K562 (cell line): ENCODE data around the gene PRAC2. TPM values are rescaled to one million over a fixed set of nuclear protein-coding genes. Genes with fewer than 3 reads are reported as not detected.

Experiments used
- ATAC-seq: fragments of 200-7000 bp; cut with Tn5 transposase; 3 replicates; pipeline ENCODE4 v1.9.1; 2020; ENCODE audit warnings: moderate library complexity
- BruUV-seq: library from RNA; stranded (reverse); fragments of 400-500 nt; replicated peaks from 2 replicates; lab custom pipeline; 2021; lab: Mats Ljungman, UMichigan
- CTCF ChIA-PET: fragments of 300-600 bp; formaldehyde crosslinking; extraction: SDS; loops from one replicate; lab custom pipeline; 2021; ENCODE audit warnings: low intra/inter-chr PET ratio; lab: Yijun Ruan, JAX
- POLR2A ChIA-PET: fragments of 300-600, 350-650 bp; sonication (Branson Sonifier 250); formaldehyde crosslinking; extraction: SDS; loops from one replicate; lab custom pipeline; 2021; ENCODE audit warnings: antibody characterized with exemption, inconsistent platforms; lab: Yijun Ruan, JAX
- DNase-seq, 4 experiments: peaks; one replicate each; pipeline versions ENCODE4 v3.0.0 to v3.0.0-alpha.2; 2011 to 2018; ENCODE audit warnings: low spot score in 3 of 4, mixed read lengths in 3 of 4; ENCODE audit errors: extremely low read depth in 1 of 4
- FAIRE-seq: peaks from 2 replicates; lab custom pipeline; 2011; peaks lifted over from hg19 to GRCh38; lab: Jason Lieb, UNC
- H2AFZ ChIP-seq: 2 replicates; pipeline ENCODE4 v1.6.0; 2011; ENCODE audit warnings: low read depth, low read length, control low read depth, inconsistent platforms
- H3K27ac ChIP-seq: fragments of 200-600 bp; 3 replicates; pipeline ENCODE4 v1.8.0; 2011; ENCODE audit warnings: low read depth, mild to moderate bottlenecking, control low read depth, inconsistent platforms, low read length, moderate library complexity, mixed read lengths; ENCODE audit errors: extremely low read depth
- H3K27me3 ChIP-seq, 2 experiments: fragments of 300-600 bp in 1 of 2; 2 replicates in 1 of 2; 3 replicates in 1 of 2; pipeline versions ENCODE4 v1.6.0 to v1.8.0; 2011; ENCODE audit warnings: inconsistent platforms in 2 of 2, low read length in 2 of 2, mild to moderate bottlenecking in 1 of 2, mixed read lengths in 1 of 2, moderate library complexity in 1 of 2; ENCODE audit not compliant: control insufficient read depth in 2 of 2, insufficient read depth in 2 of 2
- H3K36me3 ChIP-seq: fragments of 300-600 bp; 3 replicates; pipeline ENCODE4 v1.8.0; 2011; ENCODE audit warnings: mild to moderate bottlenecking, low read length, inconsistent platforms; ENCODE audit not compliant: control insufficient read depth, insufficient read depth
- H3K4me1 ChIP-seq, 2 experiments: fragments of 200-600 bp in 1 of 2; replicated peaks in 1 of 2; 2 replicates in 1 of 2; 3 replicates in 1 of 2; pipeline versions ENCODE4 v1.5.1 to v1.8.0; 2011; ENCODE audit warnings: inconsistent platforms in 2 of 2, low read length in 2 of 2, mild to moderate bottlenecking in 1 of 2, mixed read lengths in 1 of 2, moderate library complexity in 1 of 2; ENCODE audit not compliant: control insufficient read depth in 2 of 2, insufficient read depth in 2 of 2
- H3K4me2 ChIP-seq: 2 replicates; pipeline ENCODE4 v1.6.1; 2011; ENCODE audit warnings: low read length, control low read depth, inconsistent platforms, mixed read lengths; ENCODE audit not compliant: insufficient read depth
- H3K4me3 ChIP-seq: fragments of 200-600 bp; sonication (generic), shearing (Covaris generic); 2 replicates; pipeline ENCODE4 v1.5.1; 2016; ENCODE audit warnings: control low read depth, inconsistent platforms
- H3K79me2 ChIP-seq: fragments of 200-600 bp; 3 replicates; pipeline ENCODE4 v1.8.0; 2011; ENCODE audit warnings: low read length, inconsistent platforms; ENCODE audit not compliant: control insufficient read depth, insufficient read depth
- H3K9ac ChIP-seq, 2 experiments: 2 replicates each; pipeline versions ENCODE4 v1.6.0 to v1.6.1; 2011; ENCODE audit warnings: low read depth in 2 of 2, low read length in 2 of 2, control low read depth in 1 of 2, inconsistent platforms in 1 of 2, mild to moderate bottlenecking in 1 of 2, mixed read lengths in 1 of 2; ENCODE audit not compliant: insufficient read depth in 1 of 2
- H3K9me1 ChIP-seq: one replicate; pipeline ENCODE4 v1.6.0; 2011; ENCODE audit warnings: inconsistent platforms, mild to moderate bottlenecking, low read length, moderate library complexity; ENCODE audit not compliant: control insufficient read depth, insufficient read depth
- H3K9me3 ChIP-seq: replicated peaks from 2 replicates; pipeline ENCODE4 v1.5.1; 2011; ENCODE audit warnings: low read depth, low read length, inconsistent platforms; ENCODE audit not compliant: control insufficient read depth, insufficient read depth
- H4K20me1 ChIP-seq: replicated peaks from 2 replicates; pipeline ENCODE4 v1.6.1; 2011; ENCODE audit warnings: low read length, inconsistent platforms, mixed read lengths; ENCODE audit not compliant: control insufficient read depth, insufficient read depth
- CBX2 ChIP-seq: fragments of 200-600 bp; sonication (generic); IDR thresholded peaks from one replicate; pipeline ENCODE4 v1.6.1; 2012; ENCODE audit warnings: mild to moderate bottlenecking, low read length, inconsistent platforms; ENCODE audit not compliant: insufficient read depth, poor library complexity, severe bottlenecking
- CEBPB ChIP-seq: fragments of 450-650 bp; IDR thresholded peaks from 2 replicates; pipeline ENCODE4 v1.6.1; 2016; ENCODE audit warnings: missing genetic modification characterization, missing compliant biosample characterization
- CSDE1 ChIP-seq, 2 experiments: fragments of 450-650 bp; IDR thresholded peaks; 2 replicates each; pipeline ENCODE4 v1.6.1; 2016; ENCODE audit warnings: mild to moderate bottlenecking in 1 of 2
- FOXP1 ChIP-seq: sonication (generic); formaldehyde crosslinking; IDR thresholded peaks from 2 replicates; pipeline ENCODE4 v1.8.0; 2022; ENCODE audit warnings: mild to moderate bottlenecking, missing genetic modification reagents
- NUFIP1 ChIP-seq: fragments of 450-650 bp; IDR thresholded peaks from 2 replicates; pipeline ENCODE4 v1.6.1; 2018; ENCODE audit not compliant: partially characterized antibody
- PTBP1 ChIP-seq: fragments of 200-400 bp; formaldehyde crosslinking; IDR thresholded peaks from 2 replicates; pipeline ENCODE4 v1.6.1; 2017; ENCODE audit warnings: low read depth, low read length
- SMARCE1 ChIP-seq: fragments of 450-650 bp; IDR thresholded peaks from 2 replicates; pipeline ENCODE4 v1.7.1; 2016; ENCODE audit warnings: mild to moderate bottlenecking
- TEAD2 ChIP-seq: fragments of 450-650 bp; IDR thresholded peaks from 2 replicates; pipeline ENCODE4 v1.6.1; 2016; ENCODE audit warnings: missing genetic modification characterization, control low read depth, missing compliant biosample characterization
- ZNF785 ChIP-seq: fragments of 250-450 bp; sonication (Bioruptor Pico); IDR thresholded peaks from 2 replicates; pipeline ENCODE4 v1.4.0; 2020; ENCODE audit warnings: mild to moderate bottlenecking
- WGBS: fragments of 100-300 bp; shearing (Covaris generic); methylation state at CpG from one replicate; pipeline ENCODE4 v1.1.6; 2016; ENCODE audit warnings: low coverage, mixed read lengths; ENCODE audit not compliant: insufficient coverage; ENCODE audit errors: missing lambda C conversion rate; 5-methylcytosine and 5-hydroxymethylcytosine counted together
- in situ Hi-C: fragments of 300-500 bp; cut with MboI; formaldehyde crosslinking; loops from 4 replicates; pipeline ENCODE4 v1.15.0; 2018; ENCODE audit warnings: inconsistent platforms, mixed read lengths
- intact Hi-C: fragments of 100-400 bp; cut with micrococcal nuclease; formaldehyde crosslinking; loops from 2 replicates; pipeline ENCODE4 v1.14.2; 2022
- polyA plus RNA-seq, 8 experiments: library from polyadenylated mRNA; depleted of rRNA in 4 of 8; stranded (reverse) in 5 of 8; unstranded in 3 of 8; fragments of >200 nt; fragmentation: Nextera tagmentation in 2 of 8; fragmentation: Illumina TruSeq in 1 of 8; extraction: Ambion mirVana in 2 of 8; extraction: Trizol in 1 of 8; gene quantifications; 2 replicates each; pipeline versions ENCODE4 v1.2.1 to v1.2.3, GENCODE V29; 2011 to 2014; ENCODE audit warnings: inconsistent platforms in 1 of 8, missing spikeins in 1 of 8
- total RNA-seq, 7 experiments: library from RNA; depleted of rRNA in 6 of 7; stranded (reverse); fragments of >200 nt in 6 of 7; fragmentation: Illumina TruSeq in 2 of 7; extraction: Trizol in 2 of 7; gene quantifications; 2 replicates each; pipeline versions ENCODE4 v1.2.1 to v1.2.3, GENCODE V29; 2011 to 2021; ENCODE audit warnings: low replicate concordance in 1 of 7
- TF ChIP-seq, protein P1 (sequence below): fragments of 250-450 bp; sonication (Bioruptor Pico); IDR thresholded peaks from 2 replicates; pipeline ENCODE4 v1.5.0; 2021
- TF ChIP-seq, protein P2 (sequence below), 2 experiments: fragments of 450-650 bp; formaldehyde crosslinking in 1 of 2; IDR thresholded peaks; 2 replicates each; pipeline versions ENCODE4 v1.4.0 to v1.6.1; 2014 to 2020; ENCODE audit warnings: mild to moderate bottlenecking in 2 of 2, borderline replicate concordance in 1 of 2, low read depth in 1 of 2

Gene PRAC2
- total and polyA plus RNA-seq, 9 of the 15 experiments (the other 6 are each of a cell fraction or from before 2014, with no cell fraction given) = not detected

DNA sequence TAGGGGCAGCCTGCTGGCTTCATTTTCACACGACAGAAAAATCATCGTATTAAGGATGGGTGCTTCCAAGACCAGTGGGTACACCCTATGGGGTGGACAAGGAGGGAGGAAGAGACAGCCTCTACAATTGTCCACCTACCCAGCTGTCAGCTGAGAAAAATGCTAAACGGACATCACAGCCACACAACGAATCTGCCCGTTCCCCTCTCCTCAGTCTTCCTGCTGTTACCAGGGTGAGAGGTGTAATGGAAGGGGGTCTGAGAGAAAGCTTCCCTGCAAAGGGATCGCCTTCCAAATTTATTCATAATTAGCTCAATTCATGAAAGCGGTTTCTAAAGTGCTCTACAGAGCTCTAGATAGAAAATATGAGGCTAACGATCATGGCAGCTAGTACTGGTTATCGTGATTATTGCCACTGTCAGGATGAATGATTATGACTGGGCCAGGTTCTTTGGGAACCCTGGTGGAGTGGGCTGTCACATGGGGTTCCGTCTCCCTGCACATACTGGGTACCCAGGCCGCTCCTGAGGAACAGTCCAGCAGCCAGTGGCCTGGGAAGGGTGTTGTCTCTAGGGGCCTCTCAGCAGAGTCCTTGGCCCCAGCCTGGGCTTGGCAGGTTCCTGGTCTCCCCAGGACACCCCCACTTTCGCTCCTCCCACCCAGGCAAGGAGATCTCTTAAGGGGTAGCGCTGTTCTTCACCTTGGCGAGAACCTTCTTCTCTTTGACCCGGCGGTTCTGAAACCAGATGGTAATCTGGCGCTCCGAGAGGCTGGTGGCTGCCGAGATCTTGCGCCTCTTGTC is 3.3 kb downstream of the PRAC2 start:
- H2AFZ ChIP-seq = no peak overlapping the region
- peaks cover 3% of the 10 kb centered on the region; the same call in 1 of the 2 replicates for H4K20me1 ChIP-seq
- DNase-seq (no peak), ATAC-seq (no peak), FAIRE-seq (no peak)
- ChIA-PET POLR2A (interaction anchor here (0.6 kb wide), 1 partner anchor 152 kb away, joined by 3 read pairs; no protein-coding TSS in a partner anchor), CTCF (interaction anchor here (2.6 kb wide), 1 partner anchor 152 kb away, joined by 21 read pairs; no protein-coding TSS in a partner anchor)
- intact Hi-C loops = no loop called here
- peaks cover 69 to 80% of the 10 kb centered on the region in 2 experiments for H3K27me3 ChIP-seq
- no peak overlapping the region for H3K4me3 ChIP-seq
- H3K4me2 ChIP-seq = no peak overlapping the region
- no peaks in the 10 kb centered on the region for H3K9me1 ChIP-seq
- no peaks in the 10 kb centered on the region for H3K79me2 ChIP-seq
- no peak overlapping the region for H3K9ac ChIP-seq
- H3K27ac ChIP-seq = no peak overlapping the region
- WGBS = 8% methylated on average over 20 of the region's 20 CpGs
- H3K4me1 ChIP-seq = peaks cover 0 to 20% of the 10 kb centered on the region in 2 experiments; a peak in 2 of 5 replicates
- H3K36me3 ChIP-seq = no peaks in the 10 kb centered on the region
- BruUV-seq = no TSS peak
- no peaks in the 10 kb centered on the region for H3K9me3 ChIP-seq
- in situ Hi-C loops = no loop called here
- TF ChIP-seq CBX2 (peak; percentile 66), ZNF785 (CRISPR knock-in tag) (no peak), TEAD2 (tag) (no peak), CSDE1 (IDR thresholded peaks at IDR 0.05) (no peak), NUFIP1 (no peak), PTBP1 (no peak), CEBPB (no peak), SMARCE1 (no peak), FOXP1 (no peak)
- TF ChIP-seq, protein P1, sequence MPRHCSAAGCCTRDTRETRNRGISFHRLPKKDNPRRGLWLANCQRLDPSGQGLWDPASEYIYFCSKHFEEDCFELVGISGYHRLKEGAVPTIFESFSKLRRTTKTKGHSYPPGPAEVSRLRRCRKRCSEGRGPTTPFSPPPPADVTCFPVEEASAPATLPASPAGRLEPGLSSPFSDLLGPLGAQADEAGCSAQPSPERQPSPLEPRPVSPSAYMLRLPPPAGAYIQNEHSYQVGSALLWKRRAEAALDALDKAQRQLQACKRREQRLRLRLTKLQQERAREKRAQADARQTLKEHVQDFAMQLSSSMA = no peak
- TF ChIP-seq, protein P2, sequence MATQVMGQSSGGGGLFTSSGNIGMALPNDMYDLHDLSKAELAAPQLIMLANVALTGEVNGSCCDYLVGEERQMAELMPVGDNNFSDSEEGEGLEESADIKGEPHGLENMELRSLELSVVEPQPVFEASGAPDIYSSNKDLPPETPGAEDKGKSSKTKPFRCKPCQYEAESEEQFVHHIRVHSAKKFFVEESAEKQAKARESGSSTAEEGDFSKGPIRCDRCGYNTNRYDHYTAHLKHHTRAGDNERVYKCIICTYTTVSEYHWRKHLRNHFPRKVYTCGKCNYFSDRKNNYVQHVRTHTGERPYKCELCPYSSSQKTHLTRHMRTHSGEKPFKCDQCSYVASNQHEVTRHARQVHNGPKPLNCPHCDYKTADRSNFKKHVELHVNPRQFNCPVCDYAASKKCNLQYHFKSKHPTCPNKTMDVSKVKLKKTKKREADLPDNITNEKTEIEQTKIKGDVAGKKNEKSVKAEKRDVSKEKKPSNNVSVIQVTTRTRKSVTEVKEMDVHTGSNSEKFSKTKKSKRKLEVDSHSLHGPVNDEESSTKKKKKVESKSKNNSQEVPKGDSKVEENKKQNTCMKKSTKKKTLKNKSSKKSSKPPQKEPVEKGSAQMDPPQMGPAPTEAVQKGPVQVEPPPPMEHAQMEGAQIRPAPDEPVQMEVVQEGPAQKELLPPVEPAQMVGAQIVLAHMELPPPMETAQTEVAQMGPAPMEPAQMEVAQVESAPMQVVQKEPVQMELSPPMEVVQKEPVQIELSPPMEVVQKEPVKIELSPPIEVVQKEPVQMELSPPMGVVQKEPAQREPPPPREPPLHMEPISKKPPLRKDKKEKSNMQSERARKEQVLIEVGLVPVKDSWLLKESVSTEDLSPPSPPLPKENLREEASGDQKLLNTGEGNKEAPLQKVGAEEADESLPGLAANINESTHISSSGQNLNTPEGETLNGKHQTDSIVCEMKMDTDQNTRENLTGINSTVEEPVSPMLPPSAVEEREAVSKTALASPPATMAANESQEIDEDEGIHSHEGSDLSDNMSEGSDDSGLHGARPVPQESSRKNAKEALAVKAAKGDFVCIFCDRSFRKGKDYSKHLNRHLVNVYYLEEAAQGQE (IDR thresholded peaks at IDR 0.05; ENCODE audit: borderline replicate concordance) = no peak
- TF ChIP-seq, protein P2 (CRISPR knock-in tag; IDR thresholded peaks at IDR 0.05; ENCODE audit: low read depth) = no peak
